Endodermal cell (in vitro differentiated cells): ENCODE results near the gene ANKRD31. TPM values are rescaled to one million over a fixed set of nuclear protein-coding genes. Genes with fewer than 3 reads are reported as not detected.

Source experiments
- DNase-seq: peaks from one replicate; pipeline ENCODE4 v3.0.0-alpha.2; 2017
- H3K27ac ChIP-seq: 2 replicates; pipeline ENCODE4 v1.5.1; 2013; ENCODE audit warnings: mild to moderate bottlenecking, low read depth, low read length, moderate library complexity
- H3K27me3 ChIP-seq: 2 replicates; pipeline ENCODE4 v1.6.1; 2013; ENCODE audit warnings: mild to moderate bottlenecking, low read length, moderate library complexity; ENCODE audit not compliant: insufficient read depth, control insufficient read depth, poor library complexity, severe bottlenecking
- H3K36me3 ChIP-seq: 2 replicates; pipeline ENCODE4 v1.7.0; 2013; ENCODE audit warnings: mild to moderate bottlenecking, low read length, moderate library complexity; ENCODE audit not compliant: control insufficient read depth, insufficient read depth
- H3K4me1 ChIP-seq: one replicate; pipeline ENCODE4 v1.7.0; 2013; ENCODE audit warnings: low read length; ENCODE audit not compliant: control insufficient read depth, insufficient read depth
- H3K4me3 ChIP-seq: 2 replicates; pipeline ENCODE4 v1.5.1; 2013; ENCODE audit warnings: mild to moderate bottlenecking, low read length, moderate library complexity
- H3K9ac ChIP-seq: 2 replicates; pipeline ENCODE4 v1.6.1; 2013; ENCODE audit warnings: mild to moderate bottlenecking, low read length, moderate library complexity; ENCODE audit not compliant: poor library complexity, severe bottlenecking; ENCODE audit errors: extremely low read depth
- H3K9me3 ChIP-seq: 2 replicates; pipeline ENCODE4 v1.6.1; 2013; ENCODE audit warnings: mild to moderate bottlenecking, low read length, moderate library complexity; ENCODE audit not compliant: control insufficient read depth
- H3K27ac Mint-ChIP-seq: 2 replicates; pipeline ENCODE4 v1.8.0; 2020; ENCODE audit warnings: mixed read lengths
- H3K27me3 Mint-ChIP-seq: 2 replicates; pipeline ENCODE4 v1.8.0; 2021; ENCODE audit warnings: mild to moderate bottlenecking, mixed read lengths; ENCODE audit not compliant: insufficient read depth
- H3K36me3 Mint-ChIP-seq: 2 replicates; pipeline ENCODE4 v1.8.0; 2020; ENCODE audit warnings: low read depth, mixed read lengths
- H3K4me1 Mint-ChIP-seq: 2 replicates; pipeline ENCODE4 v1.8.0; 2020; ENCODE audit warnings: mixed read lengths
- H3K4me3 Mint-ChIP-seq: 2 replicates; pipeline ENCODE4 v1.8.0; 2020; ENCODE audit warnings: mild to moderate bottlenecking, moderate library complexity, mixed read lengths
- H3K9me3 Mint-ChIP-seq: 2 replicates; pipeline ENCODE4 v1.8.0; 2020; ENCODE audit warnings: mild to moderate bottlenecking, mixed read lengths
- WGBS, 2 experiments: methylation state at CpG; one replicate each; pipeline versions ENCODE4 v1.1.5 to v1.1.7; 2013; ENCODE audit warnings: missing lambda C conversion rate in 2 of 2, mixed read lengths in 1 of 2; ENCODE audit not compliant: insufficient coverage in 1 of 2, insufficient read length in 1 of 2; 5-methylcytosine and 5-hydroxymethylcytosine counted together
- long read RNA-seq, 4 experiments: library from polyadenylated mRNA in 2 of 4; library from RNA in 1 of 4; library from capped mRNA in 1 of 4; stranded (forward) in 3 of 4; unstranded in 1 of 4; transcript quantifications; one replicate each; pipeline ENCODE4 v2.0.0, GENCODE V29; 2020 to 2021; ENCODE audit warnings: inconsistent platforms in 1 of 4
- polyA plus RNA-seq, 2 experiments: library from polyadenylated mRNA; stranded (reverse); fragments of 50-300 nt; gene quantifications; one replicate each; pipeline ENCODE4 v1.2.3, GENCODE V29; 2013
- total RNA-seq, 2 donors: library from RNA; stranded (reverse); fragmentation: NEBNext Ultra II Directional in 1 of 2; extraction: Animal tissue kit (Norgen Biotek cat#: 25700) in 1 of 2; gene quantifications; 2 replicates in 1 of 2; 3 replicates in 1 of 2; pipeline ENCODE4 v1.2.1, GENCODE V29; 2021
- TF ChIP-seq, protein P1 (sequence below): fragments of 200-600 bp; sonication (generic); conservative IDR thresholded peaks from 2 replicates; pipeline ENCODE4 v1.5.0; 2021; ENCODE audit warnings: antibody characterized with exemption, mild to moderate bottlenecking

ANKRD31 gene, protein sequence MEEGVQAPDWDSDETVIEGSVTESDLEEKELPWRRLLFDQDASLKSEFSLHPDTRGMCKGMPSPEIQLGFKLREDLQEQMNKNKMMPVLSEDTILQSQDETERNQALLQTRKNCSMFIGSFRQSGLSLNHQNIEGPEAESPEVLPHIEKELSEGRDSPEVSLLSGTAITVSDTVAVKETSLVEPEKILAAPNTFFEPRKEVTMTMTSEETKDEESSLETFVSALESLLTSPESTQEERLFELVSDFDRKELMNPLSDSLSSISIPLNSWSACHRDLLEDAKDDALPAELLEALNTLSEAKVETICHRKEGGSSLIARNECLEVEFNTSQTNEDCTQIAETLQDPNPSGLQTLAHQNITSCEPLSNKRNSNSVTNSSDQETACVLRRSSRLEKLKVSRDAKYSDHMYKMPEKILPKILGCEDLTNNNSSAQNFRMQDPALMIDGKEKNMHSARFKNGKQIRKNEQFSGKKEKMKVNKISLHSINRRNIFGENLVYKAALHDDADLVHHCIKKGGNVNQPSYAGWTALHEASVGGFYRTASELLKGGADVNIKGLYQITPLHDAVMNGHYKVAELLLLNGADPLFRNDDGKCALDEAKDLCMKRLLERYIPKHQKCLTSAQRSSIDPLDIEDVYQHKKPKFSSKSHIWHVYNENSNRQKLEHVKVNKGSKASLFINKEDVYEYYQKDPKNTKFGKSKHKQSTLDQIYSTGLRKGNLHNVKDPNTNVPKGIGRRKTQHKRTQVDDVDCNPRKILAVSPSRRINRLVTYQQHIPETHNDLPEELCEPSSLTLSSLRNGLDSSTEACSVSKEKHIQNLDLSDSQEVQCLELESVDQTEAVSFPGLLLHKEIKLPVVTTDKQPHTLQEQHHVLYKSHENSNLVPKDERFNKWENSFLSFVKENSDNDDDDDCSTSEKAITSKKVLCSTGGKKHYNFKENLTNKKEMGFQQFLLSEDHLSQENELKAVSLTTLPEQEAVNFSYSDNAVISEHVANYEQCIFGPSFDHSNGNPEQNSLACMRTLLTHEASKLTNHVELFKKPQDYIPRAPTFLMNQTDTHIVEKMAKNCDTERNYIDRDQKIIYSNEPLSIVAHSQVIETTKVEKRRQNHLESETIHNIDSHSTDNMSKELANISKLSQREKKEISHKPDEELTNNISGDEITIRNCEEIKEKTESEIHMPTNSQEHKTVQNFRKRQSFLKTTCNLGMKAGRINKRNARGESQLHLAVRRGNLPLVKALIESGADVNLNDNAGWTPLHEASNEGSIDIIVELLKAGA (N-terminal part only)
- under 1 TPM; 0.13 to 0.29 TPM for total RNA-seq
- 0.18 TPM for polyA plus RNA-seq (2013, experiment 1 of 2)
- polyA plus RNA-seq (2013, experiment 2 of 2): 0.17 TPM
- long read RNA-seq, experiment 1: 0 reads
- long read RNA-seq, experiment 2, partial matches to known transcripts: 1 of 1 reads
- long read RNA-seq, experiment 2, other reads (novel, unspliced or antisense): 0 of 1 reads
- long read RNA-seq, experiment 3, partial matches to known transcripts: 0 of 1 reads
- long read RNA-seq, experiment 3, other reads (novel, unspliced or antisense): 1 of 1 reads
- long read RNA-seq, experiment 4: 0 reads

GRCh38 chr5:75236322-75237316, at the start of gene ANKRD31:
Gene ANKRD31 (minus strand): TSS chr5:75236878. CDS start chr5:75236686, 192 bp downstream.
- Mint-ChIP-seq H3K4me3 (peak within 1 kb of the TSS; percentile 80), H3K27ac (peak within 1 kb of the TSS; percentile 88), H3K4me1 (peaks cover 19% of the 10 kb centered on the region), H3K27me3 (no peaks in the 10 kb centered on the region), H3K9me3 (no peaks in the 10 kb centered on the region), H3K36me3 (no peaks in the 10 kb centered on the region)
- TF ChIP-seq, protein P1, sequence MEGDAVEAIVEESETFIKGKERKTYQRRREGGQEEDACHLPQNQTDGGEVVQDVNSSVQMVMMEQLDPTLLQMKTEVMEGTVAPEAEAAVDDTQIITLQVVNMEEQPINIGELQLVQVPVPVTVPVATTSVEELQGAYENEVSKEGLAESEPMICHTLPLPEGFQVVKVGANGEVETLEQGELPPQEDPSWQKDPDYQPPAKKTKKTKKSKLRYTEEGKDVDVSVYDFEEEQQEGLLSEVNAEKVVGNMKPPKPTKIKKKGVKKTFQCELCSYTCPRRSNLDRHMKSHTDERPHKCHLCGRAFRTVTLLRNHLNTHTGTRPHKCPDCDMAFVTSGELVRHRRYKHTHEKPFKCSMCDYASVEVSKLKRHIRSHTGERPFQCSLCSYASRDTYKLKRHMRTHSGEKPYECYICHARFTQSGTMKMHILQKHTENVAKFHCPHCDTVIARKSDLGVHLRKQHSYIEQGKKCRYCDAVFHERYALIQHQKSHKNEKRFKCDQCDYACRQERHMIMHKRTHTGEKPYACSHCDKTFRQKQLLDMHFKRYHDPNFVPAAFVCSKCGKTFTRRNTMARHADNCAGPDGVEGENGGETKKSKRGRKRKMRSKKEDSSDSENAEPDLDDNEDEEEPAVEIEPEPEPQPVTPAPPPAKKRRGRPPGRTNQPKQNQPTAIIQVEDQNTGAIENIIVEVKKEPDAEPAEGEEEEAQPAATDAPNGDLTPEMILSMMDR: peak; percentile 94
- H3K36me3 ChIP-seq: no peaks in the 10 kb centered on the region
- H3K9me3 ChIP-seq: no peaks in the 10 kb centered on the region
- 34 to 53% methylated on average over 9 to 58 of the region's 58 CpGs for WGBS, 2 experiments
- no peaks in the 10 kb centered on the region for H3K27me3 ChIP-seq
- H3K9ac ChIP-seq: no peak within 1 kb of the TSS
- peak; percentile 91 for DNase-seq
- H3K4me1 ChIP-seq: no peaks in the 10 kb centered on the region
- no peak within 1 kb of the TSS for H3K27ac ChIP-seq
- peak within 1 kb of the TSS; percentile 81 for H3K4me3 ChIP-seq

DNA sequence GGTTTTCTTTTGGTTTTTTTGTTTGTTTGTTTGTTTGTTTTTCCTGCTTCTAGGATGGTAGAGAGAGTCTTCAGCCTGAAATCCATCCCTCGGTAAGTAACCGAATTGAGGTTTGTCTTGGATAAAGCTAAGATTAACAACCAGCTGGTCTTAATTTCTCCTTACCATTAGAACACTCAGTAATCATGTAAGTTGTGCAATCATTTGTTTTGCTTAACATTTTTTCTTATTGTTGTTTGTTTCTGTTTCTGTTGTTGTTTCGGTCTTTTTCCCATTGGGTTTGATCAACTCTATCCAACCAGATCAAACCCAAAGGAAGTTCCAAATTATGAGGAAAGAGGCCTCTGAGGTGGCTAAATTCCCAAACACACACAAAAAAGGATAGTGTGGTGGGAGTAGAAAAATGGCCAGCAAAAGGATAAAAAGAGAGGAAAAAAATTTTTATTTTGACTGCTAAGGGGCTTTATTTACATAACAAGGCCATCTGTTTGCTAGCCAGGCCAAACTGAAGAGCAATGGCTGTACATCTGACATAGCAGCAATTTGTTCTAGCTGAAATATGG, 49.6 kb upstream of the ANKRD31 start:
- H3K27me3 Mint-ChIP-seq: no peaks in the 10 kb centered on the region
- TF ChIP-seq, protein P1: no peak
- Histone ChIP-seq H3K27ac (no peak overlapping the region), H3K9ac (no peak overlapping the region), H3K4me1 (no peaks in the 10 kb centered on the region), H3K4me3 (peak overlapping the region; percentile 28), H3K36me3 (no peaks in the 10 kb centered on the region), H3K27me3 (no peaks in the 10 kb centered on the region), H3K9me3 (peaks cover 18% of the 10 kb centered on the region)
- H3K36me3 Mint-ChIP-seq: peaks cover 2% of the 10 kb centered on the region
- WGBS, 2 experiments: 100% methylated on average over 2 of the region's 3 CpGs; no CpG with 5 or more reads in 1 of the 2 experiments
- no peak overlapping the region for H3K27ac Mint-ChIP-seq
- DNase-seq: no peak
- H3K4me1 Mint-ChIP-seq: peaks cover 22% of the 10 kb centered on the region
- peaks cover 44% of the 10 kb centered on the region for H3K9me3 Mint-ChIP-seq
- H3K4me3 Mint-ChIP-seq: no peak overlapping the region
